HG03060 (cell line): Measurements from ENCODE around the gene RANGRF.

Experiments used
- ATAC-seq: cut with Tn5 transposase; IDR thresholded peaks from one replicate; pipeline ENCODE4 v1.9.1; 2021; ENCODE audit warnings: low read depth, moderate number of reproducible peaks; ENCODE audit not compliant: unreplicated experiment

The RANGRF gene

DNA sequence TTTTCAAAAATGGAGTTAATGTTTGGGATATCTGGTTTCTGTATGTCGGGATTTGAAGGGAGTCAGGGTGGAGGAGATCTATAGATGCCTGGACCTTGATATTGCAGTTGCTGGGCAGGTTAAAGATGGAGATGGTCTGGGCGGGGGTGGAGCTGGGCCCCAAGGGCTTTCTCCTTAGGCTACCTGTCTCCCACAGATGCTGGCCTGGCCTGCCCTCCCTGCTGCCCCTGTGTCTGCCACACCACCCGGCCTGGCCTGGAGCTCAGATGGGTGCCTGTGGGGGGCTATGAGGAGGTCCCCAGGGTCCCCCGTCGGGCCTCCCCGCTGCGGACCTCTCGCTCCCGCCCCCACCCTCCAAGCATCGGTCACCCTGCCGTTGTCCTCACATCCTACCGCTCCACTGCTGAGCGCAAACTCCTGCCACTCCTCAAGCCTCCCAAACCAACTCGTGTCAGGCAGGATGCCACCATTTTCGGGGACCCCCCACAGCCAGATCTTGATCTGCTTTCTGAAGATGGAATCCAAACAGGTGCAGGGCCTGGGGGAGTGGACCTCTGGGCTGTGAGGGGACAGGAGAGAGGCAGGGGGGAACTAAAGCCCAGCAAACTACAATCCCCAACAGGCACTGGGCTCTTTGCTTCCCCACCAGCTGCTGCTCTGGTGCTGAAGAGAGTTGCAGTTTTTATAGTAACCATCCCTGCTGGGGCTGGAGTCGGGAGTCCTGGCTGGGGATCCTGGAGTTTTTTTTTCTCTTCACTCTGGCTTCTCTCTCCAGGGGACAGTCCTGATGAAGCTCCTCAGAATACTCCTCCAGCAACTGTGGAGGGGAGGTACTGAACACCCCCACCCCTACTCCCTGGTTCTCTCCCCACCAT lies 24.5 kb downstream of the RANGRF start:
- no peak for ATAC-seq

DNA sequence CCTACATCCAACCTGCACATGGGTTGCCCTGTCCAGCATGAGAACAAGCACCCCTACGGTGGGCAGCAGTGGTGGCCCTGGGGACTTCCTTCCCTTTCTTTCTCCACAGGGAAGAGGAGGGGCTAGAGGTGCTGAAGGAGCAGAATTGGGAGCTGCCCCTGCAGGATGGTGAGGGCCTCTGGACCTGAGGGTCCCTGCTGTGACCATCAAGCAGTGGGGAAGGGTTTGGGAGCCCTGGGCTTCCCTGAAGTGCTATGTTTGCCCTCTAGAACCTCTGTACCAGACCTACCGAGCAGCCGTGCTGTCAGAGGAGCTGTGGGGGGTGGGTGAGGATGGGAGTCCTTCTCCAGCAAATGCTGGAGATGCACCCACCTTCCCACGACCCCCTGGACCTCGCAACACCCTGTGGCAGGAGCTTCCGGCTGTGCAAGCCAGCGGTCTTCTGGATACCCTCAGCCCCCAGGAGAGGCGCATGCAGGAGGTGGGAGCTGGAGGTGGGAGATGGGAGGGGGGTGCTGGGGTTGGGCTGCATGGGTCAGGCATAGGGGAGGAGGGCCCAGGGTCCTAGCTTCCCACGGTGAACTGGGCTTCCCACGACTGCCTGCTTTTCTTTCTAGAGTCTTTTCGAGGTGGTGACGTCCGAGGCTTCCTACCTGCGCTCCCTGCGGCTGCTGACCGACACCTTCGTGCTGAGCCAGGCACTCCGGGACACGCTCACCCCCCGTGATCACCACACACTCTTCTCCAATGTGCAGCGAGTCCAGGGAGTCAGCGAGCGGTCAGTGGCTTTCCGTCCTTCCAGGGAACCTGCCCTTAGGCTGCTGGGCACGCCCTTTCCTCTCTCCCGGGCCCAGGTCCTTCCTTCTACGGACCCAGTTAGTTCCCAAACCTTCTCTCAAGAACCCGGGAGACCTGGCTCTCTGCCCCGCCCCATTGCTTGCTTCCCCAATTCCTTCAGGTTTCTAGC lies 26.6 kb downstream of the RANGRF start:
- ATAC-seq = no peak

DNA sequence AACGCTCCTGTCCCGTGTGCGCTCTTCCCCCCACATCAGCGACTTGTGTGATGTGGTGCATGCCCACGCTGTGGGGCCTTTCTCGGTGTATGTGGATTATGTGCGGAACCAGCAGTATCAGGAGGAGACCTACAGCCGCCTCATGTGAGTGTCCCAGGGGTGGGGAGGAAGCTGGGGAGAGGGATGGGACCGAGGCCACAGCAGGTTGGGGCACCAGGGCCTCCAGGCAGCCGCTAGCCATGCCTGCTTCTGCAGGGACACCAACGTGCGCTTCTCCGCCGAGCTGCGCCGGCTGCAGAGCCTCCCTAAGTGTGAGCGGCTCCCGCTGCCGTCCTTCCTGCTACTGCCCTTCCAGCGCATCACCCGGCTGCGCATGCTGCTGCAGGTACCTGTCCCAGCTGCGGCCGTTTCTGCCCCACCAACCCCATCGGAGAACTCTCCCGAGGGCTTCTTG lies 27.3 kb downstream of the RANGRF start:
- no peak for ATAC-seq

DNA sequence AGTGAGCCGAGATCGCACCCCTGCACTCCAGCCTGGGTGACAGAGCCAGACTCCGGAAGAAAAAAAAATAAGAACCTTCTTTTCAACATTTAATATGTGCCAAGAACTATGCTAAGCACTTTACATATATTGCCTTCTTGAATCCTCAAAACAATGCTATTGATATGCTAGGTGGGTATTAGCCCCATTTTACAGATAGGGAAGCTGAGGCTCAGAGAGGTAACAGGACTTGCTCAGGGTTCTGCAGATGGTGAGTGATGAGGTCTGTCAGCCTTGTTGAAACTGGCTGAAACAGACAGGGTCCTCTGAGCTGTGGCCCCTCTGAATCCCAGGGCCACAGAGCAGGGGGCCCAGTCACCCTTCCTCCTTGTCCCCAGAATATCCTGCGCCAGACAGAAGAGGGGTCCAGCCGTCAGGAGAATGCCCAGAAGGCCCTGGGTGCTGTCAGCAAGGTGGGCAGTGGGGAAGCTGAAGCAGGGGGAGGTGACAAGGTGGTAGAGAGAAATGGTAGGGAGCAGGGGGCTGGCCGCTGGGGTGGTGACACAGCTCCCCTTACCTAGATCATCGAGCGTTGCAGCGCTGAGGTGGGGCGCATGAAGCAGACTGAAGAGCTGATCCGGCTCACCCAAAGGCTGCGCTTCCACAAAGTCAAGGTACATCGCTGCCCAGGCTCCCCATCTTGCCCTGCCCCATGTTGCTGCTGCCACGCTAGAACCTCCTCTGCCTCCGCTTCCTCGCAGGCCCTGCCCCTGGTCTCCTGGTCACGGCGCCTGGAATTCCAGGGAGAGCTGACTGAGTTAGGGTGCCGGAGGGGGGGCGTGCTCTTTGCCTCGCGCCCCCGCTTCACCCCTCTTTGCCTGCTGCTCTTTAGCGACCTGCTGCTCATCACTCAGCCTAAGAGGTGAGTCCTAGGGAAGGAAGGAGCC lies 29.8 kb downstream of the RANGRF start:
- no peak for ATAC-seq

DNA sequence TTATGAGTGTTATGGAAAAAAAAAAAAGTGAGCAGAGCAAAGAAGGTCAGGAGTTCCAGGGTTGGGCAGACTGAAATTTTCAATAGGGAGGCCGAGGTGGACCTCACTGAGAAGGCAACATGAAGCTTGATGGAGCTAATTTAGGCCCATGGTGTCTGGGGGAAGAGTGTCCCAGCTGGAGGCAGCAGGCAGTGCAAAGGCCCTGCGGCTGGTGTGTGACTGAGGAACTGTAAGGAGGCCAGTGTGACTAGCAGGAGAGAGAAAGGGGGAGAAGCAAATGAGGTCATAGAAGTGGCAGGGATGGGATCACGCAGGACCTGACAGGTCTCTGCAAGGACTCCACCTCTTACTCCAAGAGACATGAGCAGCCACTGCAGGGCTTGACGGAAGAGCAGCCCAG lies 31.8 kb downstream of the RANGRF start:
- ATAC-seq = no peak

DNA sequence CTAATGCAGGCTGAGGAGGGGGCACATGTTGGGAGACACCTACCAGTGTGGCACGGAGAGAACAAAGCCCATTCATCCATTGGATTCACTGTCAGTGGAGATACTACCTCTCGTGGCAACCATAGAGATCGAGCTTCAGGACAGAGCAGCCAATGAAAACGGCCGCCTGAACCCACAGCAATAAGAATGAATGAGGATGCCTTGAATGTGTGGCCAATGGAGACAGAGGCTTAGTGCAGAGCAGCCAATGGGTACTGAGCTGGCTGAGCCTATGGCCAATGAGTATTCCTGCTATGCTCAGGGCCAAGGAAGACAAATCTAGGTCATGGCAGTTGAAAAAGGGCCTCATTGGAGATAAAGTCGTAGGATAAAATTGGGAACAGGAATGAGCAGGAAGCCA lies 32.5 kb downstream of the RANGRF start:
- ATAC-seq = no peak

DNA sequence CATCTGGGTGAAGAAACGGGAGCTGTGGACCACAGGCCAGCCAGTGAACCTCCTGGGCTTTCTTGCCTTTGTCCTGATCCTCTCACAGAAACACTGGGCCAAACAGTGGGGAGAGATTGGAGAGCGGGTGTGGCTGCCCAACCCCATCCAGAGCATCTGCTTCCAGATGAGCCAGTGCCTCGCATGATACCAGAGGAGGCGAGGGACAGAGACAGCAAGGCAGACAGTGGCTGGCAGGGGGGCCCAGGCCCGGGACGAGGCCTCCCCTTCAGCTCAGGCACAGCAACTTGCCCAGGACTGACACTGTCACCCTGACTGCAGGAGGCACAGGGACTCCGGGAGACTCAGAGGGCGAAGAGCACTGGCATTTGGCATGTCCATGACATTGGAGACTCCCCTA lies 33.6 kb downstream of the RANGRF start:
- no peak for ATAC-seq

DNA sequence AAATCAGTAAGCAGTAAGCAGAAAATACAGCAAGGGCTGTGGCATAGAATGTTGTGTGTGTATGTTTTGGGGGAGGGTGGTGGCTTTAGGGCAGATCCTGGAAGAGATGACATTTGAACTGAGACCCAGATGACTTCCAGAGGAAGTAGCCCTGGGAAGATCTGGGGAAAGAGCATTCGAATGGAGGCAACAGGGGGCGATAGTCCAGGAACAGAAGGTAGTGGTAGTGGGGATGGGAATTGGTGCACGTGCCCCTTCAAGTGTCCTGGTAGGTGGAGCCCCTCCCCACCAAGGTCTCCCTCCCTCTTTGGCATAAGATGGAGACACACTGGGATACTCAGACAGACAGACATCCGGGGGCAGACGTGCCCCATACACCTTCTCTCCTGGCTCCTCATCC lies 35.7 kb downstream of the RANGRF start:
- no peak for ATAC-seq

DNA sequence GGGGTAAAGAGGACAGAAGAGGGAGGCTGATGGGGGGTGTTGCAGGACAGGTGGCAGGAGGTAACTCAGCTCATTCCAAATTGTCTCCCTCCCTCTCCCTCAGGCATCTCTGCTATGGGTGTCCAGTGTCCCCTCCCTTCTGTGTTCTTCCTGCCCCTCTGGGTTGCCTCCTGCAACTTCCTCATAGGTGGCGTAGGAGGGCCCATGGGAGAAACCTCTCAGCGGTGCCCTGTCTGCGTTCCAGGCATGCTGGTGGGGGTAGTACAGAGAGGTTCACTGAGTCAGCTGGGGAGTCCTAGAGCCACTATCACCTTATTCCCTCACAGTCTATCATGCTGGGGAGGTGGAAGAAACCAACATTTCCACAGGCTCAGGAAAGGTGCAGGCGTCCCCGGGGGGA lies 36.5 kb downstream of the RANGRF start:
- ATAC-seq = no peak

DNA sequence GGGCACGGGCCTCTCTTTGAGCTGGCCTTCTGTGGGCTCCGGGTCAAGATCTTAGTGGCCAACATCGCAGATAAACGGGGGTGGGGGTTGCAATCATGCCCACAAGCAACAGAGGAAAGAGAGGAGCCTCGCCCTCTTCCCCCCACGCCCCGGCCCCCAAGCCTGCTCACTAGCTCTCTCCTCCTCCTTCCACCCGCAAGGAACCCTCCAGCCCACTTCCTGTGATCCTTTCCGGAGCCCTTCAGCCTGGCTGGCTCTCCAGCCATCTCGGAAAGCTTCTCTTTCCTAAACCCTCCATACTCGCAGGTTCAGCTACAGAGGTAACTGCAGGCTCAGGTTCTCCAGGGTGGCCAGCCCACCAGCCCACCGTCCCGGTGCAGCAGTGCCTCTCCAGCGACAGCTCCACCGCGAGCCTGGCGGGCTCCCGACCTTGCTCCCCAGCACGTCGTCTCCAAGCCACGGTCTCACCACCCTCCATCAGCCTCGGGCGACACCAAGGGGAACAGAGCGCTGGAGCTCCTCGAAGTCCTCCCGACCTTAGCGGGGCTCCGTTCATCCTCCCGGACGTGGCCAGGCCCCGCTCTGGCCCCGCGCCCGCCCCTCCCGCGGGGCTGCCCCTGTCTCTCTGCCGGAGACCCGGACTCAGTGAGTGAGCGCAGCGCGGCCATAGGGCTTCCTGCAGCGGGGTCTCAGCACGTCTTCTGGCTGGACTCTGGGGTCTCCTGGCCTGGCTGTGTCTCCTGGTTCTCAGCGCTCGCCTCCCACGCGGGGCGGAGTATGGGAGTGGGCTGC lies 38.2 kb downstream of the RANGRF start:
- ATAC-seq = no peak

DNA sequence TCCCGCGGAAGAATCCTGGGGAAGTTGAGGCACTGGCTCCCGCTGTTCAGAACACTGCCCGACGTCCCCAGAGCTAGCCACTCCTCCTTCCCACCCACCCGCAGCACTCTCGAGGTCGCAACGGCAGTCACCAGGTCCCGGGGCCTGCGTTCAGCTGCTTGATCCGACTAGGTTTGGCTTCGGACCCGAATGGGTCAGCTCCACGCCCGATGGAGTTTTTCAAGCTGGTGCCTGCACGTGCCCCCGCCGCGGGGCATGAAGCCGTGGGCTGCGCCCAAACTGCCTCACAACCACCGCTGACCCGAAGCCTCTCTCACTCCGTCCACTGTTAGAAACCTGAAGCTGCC lies 38.8 kb downstream of the RANGRF start:
- ATAC-seq = no peak

DNA sequence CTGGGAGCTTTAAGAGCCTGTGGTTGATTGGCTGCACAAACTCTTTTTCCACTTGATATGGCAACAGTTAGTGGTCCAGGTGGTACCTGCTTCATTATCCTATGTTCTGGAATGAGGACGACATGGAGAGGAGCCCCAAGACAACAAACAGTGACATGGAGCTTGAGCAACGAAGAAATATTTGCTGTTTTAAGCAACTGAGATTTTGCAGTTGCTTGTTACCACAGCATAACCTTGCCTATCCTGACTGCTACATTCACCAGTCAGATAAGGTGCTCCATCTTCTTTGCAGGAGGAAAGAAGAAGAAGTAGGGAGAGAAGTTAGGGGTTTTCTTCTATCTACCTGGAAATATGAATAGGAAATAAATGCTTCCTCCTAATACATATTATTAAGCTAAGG lies 43.7 kb downstream of the RANGRF start:
- ATAC-seq = no peak

DNA sequence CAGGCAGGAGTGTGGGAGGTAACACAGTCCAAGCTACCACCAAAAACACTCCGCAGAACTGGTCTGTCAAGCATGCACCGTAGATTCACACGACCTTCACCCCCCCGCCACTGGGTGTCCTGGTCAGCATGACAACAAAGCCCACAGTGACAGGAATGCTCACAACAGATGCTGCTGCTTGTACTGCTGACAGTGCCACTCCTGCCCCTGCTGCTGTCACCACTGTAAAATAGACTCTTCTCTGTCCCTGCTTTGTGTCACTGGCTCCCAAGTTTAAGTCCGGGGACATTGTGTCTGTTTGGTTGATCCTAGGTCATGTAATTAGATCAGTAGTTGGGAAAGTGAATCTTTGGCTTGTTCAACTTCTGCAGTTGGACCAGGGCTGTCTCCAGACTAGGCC lies 44.2 kb downstream of the RANGRF start:
- no peak for ATAC-seq

DNA sequence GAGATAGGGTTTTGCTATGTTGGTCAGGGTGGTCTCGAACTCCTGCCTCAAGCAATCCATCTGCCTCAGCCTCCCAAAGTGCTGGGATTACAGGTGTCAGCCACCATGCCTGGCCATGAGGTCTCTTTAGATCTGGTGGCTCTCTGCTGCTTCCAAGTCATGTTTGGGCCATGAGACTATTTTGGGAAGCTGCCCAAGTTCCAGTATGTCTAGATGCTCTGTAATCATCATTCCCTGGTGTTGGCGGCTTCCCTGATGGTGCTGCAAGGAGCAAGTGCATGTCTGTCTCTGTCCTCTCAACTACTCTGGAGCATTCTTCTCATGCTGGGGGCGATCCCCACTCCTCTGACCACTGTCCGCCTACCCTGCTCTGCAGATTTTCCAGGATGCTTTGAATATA lies 44.8 kb downstream of the RANGRF start:
- no peak for ATAC-seq

DNA sequence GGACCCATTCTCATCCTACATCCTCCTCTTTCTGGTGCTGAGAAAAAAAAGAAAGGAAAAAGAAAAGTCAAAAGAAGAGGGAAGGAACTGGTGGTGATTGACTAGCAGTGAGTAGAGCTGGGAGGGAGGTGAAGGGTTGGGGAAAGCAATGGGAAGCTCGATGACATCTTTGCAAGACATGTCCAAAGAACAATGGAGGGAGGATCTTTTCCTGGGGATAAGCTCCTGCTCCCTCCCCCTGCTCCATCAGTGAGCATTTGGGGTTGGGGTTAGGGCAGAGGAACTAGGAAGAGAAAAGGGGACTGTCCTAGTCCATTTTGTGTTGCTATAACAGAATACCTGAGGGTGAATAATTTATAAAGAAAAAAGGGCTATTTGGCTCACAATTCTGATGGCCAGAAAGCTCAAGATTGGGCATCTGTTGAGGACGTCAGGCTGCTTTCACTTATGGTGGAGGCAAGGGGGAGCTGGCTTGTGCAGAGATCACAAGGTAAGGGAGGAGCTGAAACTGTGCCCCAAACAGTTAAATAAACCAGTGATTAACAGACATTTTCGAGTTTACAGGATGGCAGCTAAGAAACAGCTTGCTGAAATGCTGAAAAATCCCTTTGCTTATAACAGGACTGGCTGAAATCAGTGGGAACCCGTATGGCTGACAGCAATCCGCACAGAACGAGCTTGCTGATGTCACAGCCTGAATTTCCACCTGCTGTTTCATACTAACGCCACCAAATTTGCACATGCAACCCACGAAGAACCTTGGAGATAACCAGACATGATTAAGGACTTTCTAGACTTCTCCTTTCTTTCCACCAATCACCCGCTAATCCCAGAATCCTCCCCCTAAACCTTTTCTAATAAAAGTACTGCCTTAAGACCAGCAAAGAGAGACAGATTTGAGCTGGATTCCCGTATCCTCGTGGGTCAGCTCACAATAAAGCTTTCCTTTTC lies 49.6 kb downstream of the RANGRF start:
- ATAC-seq = no peak

DNA sequence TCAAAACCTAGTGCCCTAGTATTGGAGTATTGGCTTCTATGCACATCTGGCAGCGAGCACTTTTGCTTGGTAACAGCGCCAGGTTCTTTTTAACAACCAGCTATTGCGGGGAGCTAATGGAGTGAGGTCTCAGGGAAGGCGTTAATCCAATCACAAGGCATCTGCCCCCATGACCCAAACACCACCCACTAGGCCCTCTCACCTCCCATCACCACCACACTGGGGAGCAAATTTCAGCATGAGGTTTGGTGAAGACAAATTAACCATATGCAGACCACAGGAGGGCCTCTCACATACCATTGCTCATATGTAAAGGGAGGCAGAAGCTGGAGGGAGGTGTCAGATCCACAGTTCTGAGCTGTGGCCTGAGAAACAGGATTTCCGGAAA lies 50.3 kb downstream of the RANGRF start:
- ATAC-seq = no peak

DNA sequence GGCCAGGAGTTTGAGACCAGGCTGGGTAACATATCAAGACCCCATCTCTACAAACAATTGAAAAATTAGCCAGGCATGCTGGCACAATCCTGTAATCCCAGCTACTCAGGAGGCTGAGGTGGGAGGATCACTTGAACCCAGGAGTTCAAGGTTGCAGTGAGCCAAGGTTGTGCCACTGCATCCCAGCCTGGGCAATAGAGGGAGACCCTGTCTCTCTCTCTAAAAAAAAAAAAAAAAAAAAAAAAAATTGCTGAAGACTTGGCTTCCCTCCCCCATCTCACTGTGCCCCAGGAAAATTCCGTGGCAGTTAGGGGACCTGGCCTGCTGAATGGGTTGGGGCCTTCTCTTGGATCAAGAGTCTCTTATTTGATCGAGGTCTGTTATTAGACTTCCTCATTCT lies 51.1 kb downstream of the RANGRF start, which contains the start of gene ODF4:
Gene ODF4, plus strand, starts transcription at position 301 of the 400 bp plus-strand sequence. CDS start 212 bp downstream, outside the sequence.
- ATAC-seq = no peak
